Pancreas (tissue), 10 donors: ENCODE results near the gene LSM14B. TPM values are rescaled to one million over a fixed set of nuclear protein-coding genes. Genes with fewer than 3 reads are reported as not detected.
A peak's percentile ranks its signal among the peaks of the same experiment; 100 is the strongest.

Experiments
- ATAC-seq, 4 donors: fragments of 200-7000 bp; cut with Tn5 transposase; one replicate each; pipeline versions ENCODE4 v1.8.0 to v1.9.1; 2020; ENCODE audit warnings: mild to moderate bottlenecking in 4 of 4, moderate library complexity in 4 of 4
- DNase-seq, 6 donors: peaks; one replicate each; pipeline ENCODE4 v3.0.0-alpha.2; 2020
- FAIRE-seq: peaks from 2 replicates; lab custom pipeline; 2012; peaks lifted over from hg19 to GRCh38; lab: Jason Lieb, UNC
- H3K27ac ChIP-seq, 4 donors: fragments of 200-600 bp; sonication (generic); 1 replicate in 3 of 4; 2 replicates in 1 of 4; pipeline versions ENCODE4 v1.5.0 to v1.8.0; 2020
- H3K27me3 ChIP-seq, 4 donors: fragments of 200-600 bp; one replicate each; pipeline ENCODE4 v1.8.0; 2021
- H3K36me3 ChIP-seq, 3 donors: fragments of 200-600 bp; sonication (generic) in 1 of 3; one replicate each; pipeline versions ENCODE4 v1.5.0 to v1.8.0; 2020 to 2021
- H3K4me1 ChIP-seq, 3 donors: fragments of 200-600 bp; one replicate each; pipeline ENCODE4 v1.8.0; 2021
- H3K4me3 ChIP-seq, 4 donors: fragments of 200-600 bp; sonication (generic) in 2 of 4; one replicate each; pipeline versions ENCODE4 v1.5.0 to v1.8.0; 2020 to 2021
- H3K9me3 ChIP-seq, 4 donors: fragments of 200-600 bp; one replicate each; pipeline ENCODE4 v1.8.0; 2021
- CTCF ChIP-seq, 4 donors: fragments of 200-600 bp; sonication (generic) in 3 of 4; IDR thresholded peaks; one replicate each; pipeline versions ENCODE4 v1.5.0 to v1.8.0; 2021; ENCODE audit warnings: antibody characterized with exemption in 4 of 4
- WGBS, 2 donors: extraction: QIAGEN DNeasy Blood & Tissue Kit; methylation state at CpG; one replicate each; pipeline ENCODE4 v1.1.7; 2013; 5-methylcytosine and 5-hydroxymethylcytosine counted together
- intact Hi-C, 3 donors: fragments of 100-400 bp; cut with DNase I; formaldehyde crosslinking; loops; one replicate each; pipeline versions ENCODE4 v1.11.1 to v1.14.2; 2022
- polyA plus RNA-seq, 2 donors: library from polyadenylated mRNA; stranded (reverse); fragments of 200-250 nt; gene quantifications; one replicate each; pipeline ENCODE4 v1.2.3, GENCODE V29; 2013
- total RNA-seq, 6 donors: library from RNA; stranded (reverse); fragmentation: NEBNext Ultra II Directional in 4 of 6; extraction: Animal tissue kit (Norgen Biotek cat#: 25700) in 4 of 6; gene quantifications; one replicate each; pipeline versions ENCODE4 v1.2.1 to v1.2.4, GENCODE V29; 2021 to 2023
- donor health status: healthy with polysubstance abuse.
- donor health status: DM: no; HTN: no; CAD: no; lungs with moderate emphysema.
- donor health status: DM: no; HTN: no; CAD: no.
- donor health status: control.
- donor health status: control.
- donor health status: Bipolar disorder and iron deficiency.
- donor health status: DM: yes; HTN: yes; CAD: no.
- donor health status: DM: no; HTN: no; CAD: no.
- donor health status: DM: no; HTN: no; CAD: no.
- donor health status: DM: yes; HTN: yes; CAD: no.

The LSM14B gene
- total RNA-seq (10 to 100 TPM; 14.9 to 19.7 (median 16.7) TPM), polyA plus RNA-seq (10 to 100 TPM in 1 of 2 donors, 1 to 10 TPM in 1; 8.4 to 20.1 TPM)

DNA sequence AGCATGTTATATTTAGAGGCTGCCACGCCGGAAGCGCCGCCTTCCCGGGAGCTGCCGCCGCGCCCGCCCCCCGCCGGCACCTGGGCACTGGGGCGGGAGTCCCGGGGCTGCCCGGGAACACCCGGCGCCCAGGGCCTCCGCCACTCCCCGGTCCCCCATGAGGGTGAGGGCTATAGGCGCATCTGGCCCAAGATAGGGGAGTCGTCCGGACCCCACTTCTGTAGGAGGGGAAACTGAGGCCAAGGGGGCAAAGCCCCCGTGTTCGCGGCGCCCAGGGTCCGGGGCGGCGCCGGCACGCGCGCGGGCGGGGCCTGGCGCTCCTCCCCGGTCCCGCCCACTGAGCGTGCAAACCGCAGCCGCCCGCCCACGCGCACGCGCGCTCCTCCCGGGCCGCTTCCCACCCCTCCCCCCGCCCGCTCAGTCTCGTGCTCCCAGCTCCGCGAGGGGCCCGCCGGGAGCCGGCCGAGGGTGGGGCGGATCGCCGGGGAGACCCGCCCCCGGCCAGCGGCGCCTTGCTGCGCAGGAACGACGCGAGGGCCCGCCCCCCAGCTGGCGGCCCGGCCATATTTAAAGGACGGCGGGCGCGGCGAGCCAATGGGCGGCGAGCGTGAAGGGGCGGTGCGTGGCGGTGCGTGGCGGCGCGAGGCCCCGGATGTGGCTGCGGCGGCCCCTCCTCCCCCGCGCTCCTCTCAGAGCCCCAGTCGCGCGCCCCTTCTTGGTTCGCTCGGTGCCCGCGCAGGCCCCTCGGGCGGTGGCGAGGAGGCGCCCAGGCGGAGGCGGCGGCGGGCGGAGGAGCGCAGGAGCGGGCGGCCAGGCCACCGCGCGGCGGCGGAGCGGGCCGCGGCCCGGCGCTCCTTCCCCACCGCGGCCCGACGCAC lies at the start of gene LSM14B:
TSS of gene LSM14B (plus strand) at position 700 of the 878 bp plus-strand sequence. CDS start 192 bp downstream, outside the sequence.
- TF ChIP-seq CTCF (IDR thresholded peaks at IDR 0.05): no peak
- FAIRE-seq (no peak), ATAC-seq (peak; percentile 82 to 91 (median 86)), DNase-seq (peak; percentile 92 to 98 (median 98))
- Histone ChIP-seq H3K27me3 (no peaks in the 10 kb centered on the region), H3K4me1 (peaks cover 18 to 22% (median 18%) of the 10 kb centered on the region in 3 donors), H3K27ac (peak within 1 kb of the TSS; percentile 93 to 97 (median 94)), H3K36me3 (peaks cover 4 to 15% (median 5%) of the 10 kb centered on the region in 3 donors), H3K9me3 (no peaks in the 10 kb centered on the region), H3K4me3 (peak within 1 kb of the TSS; percentile 50 to 87 (median 72))
- WGBS, 2 donors: 0% methylated on average over 46 to 124 of the region's 124 CpGs
- intact Hi-C loops: loop anchor here in 1 of 3 donors (5.0 kb wide), 1 partner anchor 60 kb away; no protein-coding TSS in a partner anchor

- DNase-seq: no peak
- no peak overlapping the region for H3K27ac ChIP-seq
- no peak for ATAC-seq
- H3K9me3 ChIP-seq: no peaks in the 10 kb centered on the region
- no peak overlapping the region for H3K4me3 ChIP-seq
- H3K4me1 ChIP-seq: peaks cover 0 to 4% (median 0%) of the 10 kb centered on the region in 3 donors
- 80 to 88% methylated on average over 5 of the region's 5 CpGs for WGBS, 2 donors
- FAIRE-seq: no peak
- H3K36me3 ChIP-seq: no peaks in the 10 kb centered on the region
- no peak for TF ChIP-seq CTCF (IDR thresholded peaks at IDR 0.05)
- no peaks in the 10 kb centered on the region for H3K27me3 ChIP-seq
- intact Hi-C loops: loop anchor here in 1 of 3 donors (5.0 kb wide), 1 partner anchor 44 kb away; no protein-coding TSS in a partner anchor
Observed at GRCh38 chr20:62073323-62073722, 49.0 kb upstream of the LSM14B start.

DNA sequence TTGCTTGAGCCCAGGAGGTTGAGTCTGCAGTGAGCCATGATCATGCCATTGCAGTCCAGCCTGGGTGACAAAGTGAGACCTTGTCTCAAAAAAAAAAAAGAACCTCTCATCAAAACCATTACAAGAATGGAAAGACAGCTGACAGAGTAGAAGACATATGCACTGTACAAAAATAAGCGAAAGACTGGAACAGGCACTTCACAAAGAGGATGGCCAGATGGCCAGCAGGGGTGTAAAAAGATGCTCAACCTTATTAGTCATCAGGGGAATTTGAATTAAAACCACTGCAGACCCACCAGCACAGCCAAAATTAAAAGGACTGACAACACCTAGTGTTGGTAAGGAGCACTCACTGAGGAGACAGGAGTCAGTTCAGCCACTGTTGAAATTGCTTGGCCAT lies 43.1 kb upstream of the LSM14B start:
- Histone ChIP-seq H3K9me3 (no peaks in the 10 kb centered on the region), H3K27ac (no peak overlapping the region), H3K36me3 (no peaks in the 10 kb centered on the region), H3K27me3 (no peaks in the 10 kb centered on the region), H3K4me3 (no peak overlapping the region), H3K4me1 (no peaks in the 10 kb centered on the region)
- ATAC-seq (no peak), DNase-seq (no peak), FAIRE-seq (no peak)
- 97% methylated on average over 1 of the region's 1 CpG for WGBS, 2 donors
- no peak for TF ChIP-seq CTCF (IDR thresholded peaks at IDR 0.05)
- intact Hi-C loops: no loop called here

DNA sequence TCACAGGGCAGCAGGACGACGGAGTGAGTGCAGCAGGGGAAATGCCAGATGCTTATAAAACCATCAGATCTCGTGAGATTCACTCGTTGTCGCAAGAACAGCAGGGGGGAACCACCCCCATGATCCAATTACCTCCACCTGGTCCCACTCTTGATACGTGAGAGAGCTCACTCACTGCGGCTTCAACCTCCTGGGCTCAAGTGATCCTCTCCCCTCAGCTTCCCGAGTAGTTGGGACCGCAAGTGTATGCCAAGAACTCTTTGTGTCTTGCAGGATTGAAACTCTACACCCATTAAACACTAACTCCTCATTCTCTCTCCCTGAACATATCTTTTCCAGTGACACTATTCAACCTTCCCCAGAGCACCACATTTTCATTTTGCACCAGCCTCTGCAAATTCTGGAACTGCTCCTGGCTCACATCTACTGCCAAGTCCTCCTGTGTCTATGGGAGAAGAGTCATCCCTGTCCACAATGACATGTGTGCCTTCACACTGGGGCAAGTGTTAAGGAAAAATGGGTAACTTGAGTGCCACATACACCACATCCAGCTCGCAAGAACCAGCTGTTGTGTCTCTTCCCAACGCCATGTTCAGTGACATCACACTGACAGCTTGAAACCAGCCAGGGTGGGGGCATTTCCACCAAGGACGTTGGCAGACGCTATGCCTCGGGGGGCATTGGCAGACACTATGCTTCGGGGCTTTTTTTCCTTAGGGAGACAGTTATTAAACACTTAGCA lies 41.9 kb upstream of the LSM14B start:
- intact Hi-C loops: no loop called here
- no peak overlapping the region for H3K27ac ChIP-seq
- H3K27me3 ChIP-seq: no peaks in the 10 kb centered on the region
- 58 to 65% methylated on average over 15 of the region's 15 CpGs for WGBS, 2 donors
- no peak for TF ChIP-seq CTCF (IDR thresholded peaks at IDR 0.05)
- FAIRE-seq (no peak), ATAC-seq (no peak), DNase-seq (no peak)
- H3K4me1 ChIP-seq: no peaks in the 10 kb centered on the region
- H3K4me3 ChIP-seq: no peak overlapping the region
- H3K36me3 ChIP-seq: no peaks in the 10 kb centered on the region
- no peaks in the 10 kb centered on the region for H3K9me3 ChIP-seq
